ENCODE data around the gene DNAJB9. TPM values are rescaled to one million over a fixed set of nuclear protein-coding genes. Genes with fewer than 3 reads are reported as not detected.

The DNAJB9 gene
- total and polyA plus RNA-seq, 2 donors: 21.8 to 23.7 TPM

- Histone ChIP-seq H3K27ac (ENCODE audit: low read depth) (no peak overlapping the region), H3K4me1 (ENCODE audit: insufficient read depth) (no peaks in the 10 kb centered on the region), H3K4me3 (ENCODE audit: low read depth, low read length) (no peak overlapping the region), H3K36me3 (ENCODE audit: insufficient read depth) (no peaks in the 10 kb centered on the region)
- 79% methylated on average over 8 of the region's 8 CpGs for WGBS
- no peak for DNase-seq (ENCODE audit: extremely low spot score)
Measured at GRCh38 chr7:108603656-108604306, 34.1 kb downstream of the DNAJB9 start.

- no peaks in the 10 kb centered on the region for H3K36me3 ChIP-seq (ENCODE audit: insufficient read depth)
- DNase-seq (ENCODE audit: extremely low spot score): no peak
- H3K4me1 ChIP-seq (ENCODE audit: insufficient read depth): no peaks in the 10 kb centered on the region
- H3K4me3 ChIP-seq (ENCODE audit: low read depth, low read length): no peak overlapping the region
- no peak overlapping the region for H3K27ac ChIP-seq (ENCODE audit: low read depth)
- 78% methylated on average over 11 of the region's 11 CpGs for whole genome bisulfite sequencing
Measured at GRCh38 chr7:108604307-108605077, 34.8 kb downstream of the DNAJB9 start.

DNA sequence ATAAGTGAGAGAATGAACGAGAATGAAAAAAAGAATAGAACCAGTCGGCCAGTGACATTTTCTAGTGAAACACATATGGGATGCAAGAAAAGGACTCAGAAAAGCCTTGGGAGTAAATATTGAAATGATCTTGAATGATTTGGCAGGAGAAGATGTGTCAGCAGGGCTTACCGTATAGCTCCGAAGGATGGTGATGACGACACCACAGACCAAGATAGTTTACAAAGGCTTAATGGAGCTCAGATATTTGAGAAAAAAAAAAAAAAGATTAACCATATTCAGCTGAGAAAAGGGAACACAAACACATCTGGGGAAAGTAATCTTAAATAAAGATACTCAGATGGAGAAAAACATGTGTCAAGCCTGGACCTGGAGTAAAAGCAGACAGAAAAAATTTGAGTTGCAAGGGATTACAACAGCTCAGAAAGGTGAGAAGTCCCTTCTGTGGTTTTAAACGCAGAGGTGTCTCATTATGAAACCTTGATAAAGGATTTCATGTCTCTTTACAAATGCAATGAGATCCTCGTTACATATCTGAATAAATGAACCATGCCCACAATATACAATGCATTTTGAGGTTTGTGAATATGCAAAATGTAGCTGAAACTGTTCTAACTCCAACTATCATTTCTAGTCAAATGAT, 36.0 kb downstream of the DNAJB9 start:
- H3K4me3 ChIP-seq (ENCODE audit: low read depth, low read length): no peak overlapping the region
- DNase-seq (ENCODE audit: extremely low spot score): no peak
- 35% methylated on average over 7 of the region's 7 CpGs for WGBS
- no peaks in the 10 kb centered on the region for H3K4me1 ChIP-seq (ENCODE audit: insufficient read depth)
- no peaks in the 10 kb centered on the region for H3K36me3 ChIP-seq (ENCODE audit: insufficient read depth)
- H3K27ac ChIP-seq (ENCODE audit: low read depth): no peak overlapping the region

- DNase-seq (ENCODE audit: extremely low spot score): no peak
- WGBS: 71% methylated on average over 2 of the region's 2 CpGs
- Histone ChIP-seq H3K4me1 (ENCODE audit: insufficient read depth) (no peaks in the 10 kb centered on the region), H3K27ac (ENCODE audit: low read depth) (no peak overlapping the region), H3K36me3 (ENCODE audit: insufficient read depth) (no peaks in the 10 kb centered on the region), H3K4me3 (ENCODE audit: low read depth, low read length) (no peak overlapping the region)
Measured at GRCh38 chr7:108609643-108610042, 40.0 kb downstream of the DNAJB9 start.

DNA sequence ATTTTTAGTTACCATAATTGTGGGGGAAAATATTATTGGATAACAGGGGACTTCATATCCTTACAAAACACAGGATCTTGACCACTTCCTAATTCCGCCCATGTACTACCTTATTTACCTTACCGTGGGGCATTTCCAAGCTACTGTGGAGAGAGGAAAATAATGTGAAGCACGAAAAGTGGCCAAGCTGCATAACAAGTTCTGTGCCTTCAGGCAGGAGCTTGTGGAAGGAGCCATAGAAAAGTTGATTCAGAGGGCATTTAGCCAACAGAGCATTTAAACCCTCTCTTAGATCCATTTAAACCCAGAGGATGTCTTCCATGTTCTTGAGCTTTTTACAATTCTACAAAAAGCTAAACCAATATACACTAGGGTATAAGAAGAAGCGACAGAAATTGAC, 41.6 kb downstream of the DNAJB9 start:
- H3K27ac ChIP-seq (ENCODE audit: low read depth): no peak overlapping the region
- WGBS: 68% methylated on average over 4 of the region's 4 CpGs
- no peaks in the 10 kb centered on the region for H3K4me1 ChIP-seq (ENCODE audit: insufficient read depth)
- H3K4me3 ChIP-seq (ENCODE audit: low read depth, low read length): no peak overlapping the region
- H3K36me3 ChIP-seq (ENCODE audit: insufficient read depth): no peaks in the 10 kb centered on the region
- no peak for DNase-seq (ENCODE audit: extremely low spot score)

GRCh38 chr7:108613147-108613948, 43.7 kb downstream of the DNAJB9 start:
- no peak overlapping the region for H3K4me3 ChIP-seq (ENCODE audit: low read depth, low read length)
- no peak overlapping the region for H3K27ac ChIP-seq (ENCODE audit: low read depth)
- H3K4me1 ChIP-seq (ENCODE audit: insufficient read depth): no peaks in the 10 kb centered on the region
- DNase-seq (ENCODE audit: extremely low spot score): peak; percentile 28
- WGBS: 19% methylated on average over 5 of the region's 5 CpGs
- no peaks in the 10 kb centered on the region for H3K36me3 ChIP-seq (ENCODE audit: insufficient read depth)

- no peaks in the 10 kb centered on the region for H3K36me3 ChIP-seq (ENCODE audit: insufficient read depth)
- WGBS: 73% methylated on average over 4 of the region's 4 CpGs
- H3K4me3 ChIP-seq (ENCODE audit: low read depth, low read length): no peak overlapping the region
- H3K27ac ChIP-seq (ENCODE audit: low read depth): no peak overlapping the region
- no peaks in the 10 kb centered on the region for H3K4me1 ChIP-seq (ENCODE audit: insufficient read depth)
- DNase-seq (ENCODE audit: extremely low spot score): peak; percentile 42
Measured at GRCh38 chr7:108613949-108614381, 44.3 kb downstream of the DNAJB9 start.

DNA sequence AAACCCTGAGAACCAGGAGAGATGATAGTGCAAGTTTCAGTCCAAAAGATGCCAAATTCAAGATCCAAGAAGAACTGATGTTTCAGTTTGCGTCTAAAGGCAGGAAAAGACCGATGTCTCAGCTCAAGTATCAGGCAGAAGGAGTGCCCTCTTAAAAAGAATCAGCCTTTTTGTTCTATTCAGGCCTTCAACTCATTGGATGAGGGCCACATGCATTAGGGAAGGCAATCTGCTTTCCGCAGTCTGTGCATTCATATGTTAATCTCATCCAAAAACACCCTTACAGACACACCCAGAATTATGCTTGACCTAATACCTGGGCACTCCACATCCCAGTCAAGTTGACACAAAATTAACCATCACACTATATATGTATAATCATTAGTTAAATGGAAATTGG, 45.2 kb downstream of the DNAJB9 start:
- Histone ChIP-seq H3K4me3 (ENCODE audit: low read depth, low read length) (no peak overlapping the region), H3K36me3 (ENCODE audit: insufficient read depth) (no peaks in the 10 kb centered on the region), H3K4me1 (ENCODE audit: insufficient read depth) (no peaks in the 10 kb centered on the region), H3K27ac (ENCODE audit: low read depth) (no peak overlapping the region)
- 94% methylated on average over 3 of the region's 3 CpGs for WGBS
- no peak for DNase-seq (ENCODE audit: extremely low spot score)

DNA sequence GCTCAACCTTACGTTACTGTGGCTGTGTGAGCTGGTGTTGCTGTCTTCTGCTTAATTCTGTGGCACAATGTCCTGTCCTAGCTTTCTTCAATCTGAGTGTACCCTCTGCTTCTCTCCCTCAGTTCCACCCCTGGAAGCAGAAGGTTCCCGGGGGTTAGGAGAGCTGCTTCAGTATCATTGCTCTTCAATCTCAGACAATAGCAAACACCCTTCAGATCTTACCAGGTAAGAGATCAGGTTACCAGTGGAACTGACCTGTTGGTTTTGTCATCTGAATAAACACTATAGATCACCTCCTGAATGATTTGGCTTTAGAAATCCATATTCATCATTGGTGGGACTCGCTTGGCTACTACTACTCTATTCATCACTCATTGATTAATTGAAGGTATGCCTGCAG, 48.4 kb downstream of the DNAJB9 start:
- Histone ChIP-seq H3K36me3 (ENCODE audit: insufficient read depth) (no peaks in the 10 kb centered on the region), H3K4me1 (ENCODE audit: insufficient read depth) (no peaks in the 10 kb centered on the region), H3K4me3 (ENCODE audit: low read depth, low read length) (no peak overlapping the region), H3K27ac (ENCODE audit: low read depth) (no peak overlapping the region)
- 87% methylated on average over 3 of the region's 3 CpGs for WGBS
- DNase-seq (ENCODE audit: extremely low spot score): no peak

DNA sequence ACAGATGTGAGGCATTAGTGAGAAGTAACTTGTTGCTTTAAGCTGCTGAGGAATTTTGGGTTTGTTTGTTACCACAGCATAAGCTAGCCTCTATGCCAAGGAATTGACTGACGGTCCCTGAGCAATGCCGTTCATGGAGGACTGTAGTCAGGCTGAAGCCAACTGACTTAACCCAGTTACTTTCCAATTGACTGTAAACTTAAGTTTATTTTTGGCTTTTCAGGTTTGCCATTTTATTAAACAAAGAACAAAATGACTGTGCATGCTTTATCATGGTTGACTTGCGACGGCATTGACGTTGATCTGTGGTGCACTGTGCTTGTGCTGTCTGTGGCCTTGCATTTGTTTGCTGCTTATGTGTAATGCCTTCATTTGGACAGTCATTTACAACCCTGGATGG, 53.5 kb downstream of the DNAJB9 start:
- Histone ChIP-seq H3K27ac (ENCODE audit: low read depth) (no peak overlapping the region), H3K4me1 (ENCODE audit: insufficient read depth) (no peaks in the 10 kb centered on the region), H3K36me3 (ENCODE audit: insufficient read depth) (no peaks in the 10 kb centered on the region), H3K4me3 (ENCODE audit: low read depth, low read length) (no peak overlapping the region)
- WGBS: 69% methylated on average over 5 of the region's 5 CpGs
- no peak for DNase-seq (ENCODE audit: extremely low spot score)

Other genes starting within 250 kb of the DNAJB9 start
- gene NRCAM, start 113.4 kb upstream of the DNAJB9 start, total RNA-seq: 9.7 TPM
- gene NRCAM, start 113.4 kb upstream of the DNAJB9 start, polyA plus RNA-seq: 2.0 TPM
- 61.2 TPM for gene PNPLA8, start 43.7 kb upstream of the DNAJB9 start, total RNA-seq
- gene PNPLA8, start 43.7 kb upstream of the DNAJB9 start, polyA plus RNA-seq: 27.6 TPM
- 66.2 TPM for gene THAP5, start 168 bp upstream of the DNAJB9 start, total RNA-seq
- gene THAP5, start 168 bp upstream of the DNAJB9 start, polyA plus RNA-seq: 13.2 TPM

Measured in urinary bladder (tissue), 4 donors.